GM21515 (cell line): ENCODE data around the gene RAD50.

Experiments
- ATAC-seq: cut with Tn5 transposase; IDR thresholded peaks from one replicate; pipeline ENCODE4 v1.9.1; 2021; ENCODE audit not compliant: unreplicated experiment

Gene RAD50

DNA sequence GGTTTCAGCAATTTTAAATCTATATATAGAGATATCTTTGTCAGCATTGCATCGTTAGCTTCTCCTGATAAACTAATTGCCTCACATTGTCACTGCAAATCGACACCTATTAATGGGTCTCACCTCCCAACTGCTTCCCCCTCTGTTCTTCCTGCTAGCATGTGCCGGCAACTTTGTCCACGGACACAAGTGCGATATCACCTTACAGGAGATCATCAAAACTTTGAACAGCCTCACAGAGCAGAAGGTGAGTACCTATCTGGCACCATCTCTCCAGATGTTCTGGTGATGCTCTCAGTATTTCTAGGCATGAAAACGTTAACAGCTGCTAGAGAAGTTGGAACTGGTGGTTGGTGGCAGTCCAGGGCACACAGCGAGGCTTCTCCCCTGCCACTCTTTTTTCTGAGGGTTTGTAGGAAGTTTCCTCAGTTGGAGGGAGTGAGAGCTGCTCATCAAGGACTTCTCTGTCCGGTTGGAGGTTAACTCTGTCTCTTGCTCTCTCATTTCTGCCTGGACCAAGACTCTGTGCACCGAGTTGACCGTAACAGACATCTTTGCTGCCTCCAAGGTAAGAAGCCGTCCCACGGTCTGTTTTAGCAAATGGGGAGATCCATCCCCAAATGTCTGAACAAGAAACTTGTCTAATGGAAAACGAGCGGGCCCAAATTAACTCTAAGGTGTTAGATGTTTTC is 117.3 kb downstream of the RAD50 start, which contains the start of gene IL4:
Gene IL4 (plus strand): TSS at position 51 of the 692 bp plus-strand sequence. CDS start 62 bp downstream, at position 113.
- ATAC-seq = no peak

DNA sequence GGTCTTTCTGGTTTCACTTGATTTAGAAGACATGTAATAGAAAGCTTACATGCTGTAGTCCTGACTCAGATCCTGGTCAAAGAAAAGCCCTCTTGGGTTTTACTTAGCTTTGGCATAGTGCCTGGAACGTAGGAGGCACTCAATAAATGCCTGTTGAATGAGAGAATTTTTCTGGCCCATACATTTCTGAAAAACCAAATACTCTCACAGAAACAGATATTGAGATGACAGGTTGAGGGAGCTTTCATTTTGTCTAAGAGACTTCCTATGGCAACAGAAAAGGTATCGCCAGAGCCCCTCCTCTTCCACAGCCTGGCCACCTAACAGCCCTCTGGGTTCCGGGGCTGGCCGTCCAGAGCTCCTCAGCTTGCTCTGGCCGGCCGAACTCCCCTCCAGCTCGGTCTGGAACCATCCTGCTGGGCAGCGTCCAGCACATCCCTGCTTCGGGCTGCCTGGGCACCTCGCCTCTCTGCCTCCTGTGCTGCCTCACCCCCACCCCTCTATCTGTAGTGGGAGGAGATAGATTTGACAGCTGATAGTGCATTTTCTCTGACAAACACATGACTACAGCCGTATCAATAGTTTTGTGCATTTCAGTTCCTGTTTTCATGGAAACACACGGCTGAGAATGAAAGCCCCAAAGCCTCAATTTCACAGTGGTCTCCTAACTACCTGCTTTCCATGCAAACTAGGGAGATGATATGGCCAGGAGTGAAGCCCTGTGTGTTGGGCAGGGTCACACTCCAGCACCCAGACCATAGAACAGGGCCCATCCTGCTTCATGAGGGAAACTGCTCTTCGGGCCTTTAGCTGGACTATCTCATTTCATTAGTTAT is 118.1 kb downstream of the RAD50 start:
- ATAC-seq = peak; percentile 86

DNA sequence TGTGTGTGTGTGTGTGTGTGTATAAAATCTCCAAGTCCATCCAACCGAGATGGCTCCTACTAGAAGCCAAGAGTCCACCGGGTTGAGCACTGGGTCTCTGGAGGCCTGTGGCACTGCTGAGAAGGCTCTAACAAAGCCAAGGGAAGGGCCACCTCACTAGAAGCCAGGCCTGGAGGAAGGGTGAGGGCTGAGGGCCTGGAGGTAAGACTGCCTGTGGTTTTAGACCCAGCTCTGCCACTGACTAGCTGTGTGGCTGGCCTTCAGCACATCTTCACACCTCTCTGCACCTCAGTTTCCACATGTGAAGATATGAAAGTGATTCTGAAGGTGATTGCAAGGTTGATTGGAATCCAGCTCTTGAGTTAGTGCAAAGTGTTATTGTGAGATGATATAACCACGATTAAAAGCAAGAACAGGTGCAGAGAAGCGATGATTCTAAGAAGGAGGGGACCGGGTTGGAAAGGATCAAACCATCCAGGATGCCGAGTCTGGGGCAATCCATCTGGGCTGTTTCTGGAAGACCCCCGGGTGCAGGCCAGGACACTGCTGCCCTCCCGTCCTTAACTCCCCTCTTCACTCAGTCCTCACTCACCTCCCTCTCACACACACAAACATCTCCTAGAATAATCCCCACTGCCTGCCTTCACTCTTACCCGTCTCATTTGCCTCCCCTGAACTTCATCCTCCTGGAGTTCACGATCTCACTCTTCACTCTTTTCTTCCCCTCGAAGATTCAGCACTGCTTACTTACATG is 119.3 kb downstream of the RAD50 start:
- no peak for ATAC-seq

DNA sequence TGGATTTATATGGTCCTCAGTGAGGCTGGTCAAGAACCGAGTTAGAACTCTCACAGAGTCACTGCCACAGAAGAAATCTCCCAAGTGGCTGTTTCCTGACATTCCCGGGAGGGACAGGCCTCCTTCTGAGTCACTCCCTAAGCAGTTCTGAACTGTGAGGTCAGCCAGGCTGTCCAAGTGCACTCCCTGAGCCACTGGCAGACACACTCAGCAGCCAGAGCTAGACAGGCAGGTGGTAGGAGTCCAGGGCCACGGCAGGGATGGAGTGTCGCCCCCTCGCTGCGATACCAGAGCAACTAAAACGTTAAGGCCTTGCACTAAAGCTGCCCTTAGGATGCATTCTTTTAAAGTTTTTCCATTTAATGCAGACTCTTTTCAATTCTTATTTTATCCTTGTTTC is 120.4 kb downstream of the RAD50 start:
- no peak for ATAC-seq

DNA sequence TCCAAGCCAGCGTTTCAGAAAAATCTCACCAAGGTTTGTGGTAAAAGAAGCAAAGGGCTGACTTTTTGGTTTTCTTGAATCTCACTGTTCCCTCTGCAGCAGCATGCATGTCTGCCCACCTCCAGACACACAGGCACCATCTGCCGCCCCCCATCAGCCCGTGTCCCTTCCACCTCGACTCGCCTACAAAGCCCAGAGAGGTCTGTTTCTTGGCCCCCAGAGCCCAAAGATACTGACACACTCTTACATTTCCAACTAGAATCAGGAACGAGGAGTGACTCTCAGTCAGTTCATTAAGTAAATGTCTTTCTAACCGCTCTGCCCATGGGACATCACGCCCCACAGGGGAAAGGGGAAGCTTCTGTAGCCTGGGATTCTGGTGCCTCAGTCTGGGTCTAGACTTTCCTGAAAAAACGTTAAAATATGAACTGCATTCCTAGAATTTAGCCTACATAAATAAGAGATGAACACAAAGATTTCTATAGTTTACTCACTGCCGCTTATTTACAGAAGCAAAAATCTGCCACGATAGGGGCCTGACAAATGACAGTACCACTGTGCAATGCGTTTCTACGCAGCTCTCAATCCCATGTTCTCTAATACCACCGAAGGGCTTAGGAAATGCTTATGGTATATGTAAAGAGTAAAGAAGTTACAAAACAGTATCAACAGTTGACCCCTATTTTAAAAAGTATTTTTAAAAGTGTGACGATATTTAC is 121.1 kb downstream of the RAD50 start:
- ATAC-seq = no peak

DNA sequence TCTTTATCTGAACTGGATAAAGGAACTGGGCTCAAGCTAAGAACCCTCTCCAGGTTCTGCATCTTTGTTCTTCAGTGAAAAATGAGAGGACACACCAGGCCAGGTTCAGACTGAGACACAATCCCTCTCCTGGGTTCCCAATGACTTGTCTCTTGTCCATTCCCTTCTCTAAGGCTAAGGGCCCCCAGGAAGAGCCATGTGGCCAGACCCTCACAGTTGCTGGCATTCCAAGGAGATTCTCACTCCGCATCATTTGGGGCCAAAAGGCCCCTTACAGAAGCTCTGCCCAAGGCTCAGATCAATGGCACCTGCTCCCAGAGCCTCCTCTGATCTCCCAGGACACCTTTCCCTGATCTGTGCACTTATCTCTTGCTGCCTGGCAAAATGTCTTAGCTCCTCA is 122.0 kb downstream of the RAD50 start:
- no peak for ATAC-seq

DNA sequence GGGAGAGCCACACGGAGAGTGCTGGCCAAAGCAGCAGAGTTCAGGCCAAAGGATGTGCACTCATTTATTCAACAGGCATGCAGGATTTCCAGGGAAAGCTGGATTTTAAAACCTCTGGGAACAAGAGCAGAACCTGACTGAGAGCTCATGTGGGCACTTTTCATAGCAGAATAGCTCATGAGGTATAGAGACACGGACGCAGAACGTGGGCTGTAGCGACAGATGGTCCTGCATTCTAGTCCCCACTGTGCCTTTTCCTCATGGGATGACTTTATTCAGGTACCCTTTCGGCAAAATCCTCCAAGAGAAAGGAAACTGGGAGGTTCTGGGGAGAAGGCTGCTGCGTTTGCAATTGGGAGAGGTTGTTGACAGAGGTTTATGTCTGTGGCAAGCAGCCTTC is 122.4 kb downstream of the RAD50 start:
- no peak for ATAC-seq

DNA sequence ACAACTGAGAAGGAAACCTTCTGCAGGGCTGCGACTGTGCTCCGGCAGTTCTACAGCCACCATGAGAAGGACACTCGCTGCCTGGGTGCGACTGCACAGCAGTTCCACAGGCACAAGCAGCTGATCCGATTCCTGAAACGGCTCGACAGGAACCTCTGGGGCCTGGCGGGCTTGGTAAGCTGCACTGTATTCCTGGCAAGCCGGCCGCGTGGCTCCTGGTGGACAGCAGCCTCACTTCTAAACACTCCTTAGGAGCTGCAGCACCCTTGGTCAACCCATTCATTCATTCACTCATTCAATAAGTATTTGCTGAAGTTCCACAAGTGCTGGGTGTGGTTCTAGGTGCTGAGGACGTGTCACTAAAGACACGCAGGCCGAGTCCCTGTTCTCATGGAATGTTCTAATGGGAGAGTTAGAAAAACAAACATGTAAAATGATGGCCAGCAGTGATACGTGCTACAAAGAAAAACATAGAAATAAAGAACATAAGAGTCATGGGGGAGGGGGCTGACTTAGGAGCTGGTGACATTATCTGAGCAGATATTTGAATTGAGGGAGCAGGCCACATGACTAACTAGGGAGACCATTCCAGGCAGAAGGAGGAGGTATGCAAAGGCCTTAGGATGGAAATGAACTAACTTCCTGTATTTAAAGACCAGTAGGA is 123.1 kb downstream of the RAD50 start:
- ATAC-seq = no peak

DNA sequence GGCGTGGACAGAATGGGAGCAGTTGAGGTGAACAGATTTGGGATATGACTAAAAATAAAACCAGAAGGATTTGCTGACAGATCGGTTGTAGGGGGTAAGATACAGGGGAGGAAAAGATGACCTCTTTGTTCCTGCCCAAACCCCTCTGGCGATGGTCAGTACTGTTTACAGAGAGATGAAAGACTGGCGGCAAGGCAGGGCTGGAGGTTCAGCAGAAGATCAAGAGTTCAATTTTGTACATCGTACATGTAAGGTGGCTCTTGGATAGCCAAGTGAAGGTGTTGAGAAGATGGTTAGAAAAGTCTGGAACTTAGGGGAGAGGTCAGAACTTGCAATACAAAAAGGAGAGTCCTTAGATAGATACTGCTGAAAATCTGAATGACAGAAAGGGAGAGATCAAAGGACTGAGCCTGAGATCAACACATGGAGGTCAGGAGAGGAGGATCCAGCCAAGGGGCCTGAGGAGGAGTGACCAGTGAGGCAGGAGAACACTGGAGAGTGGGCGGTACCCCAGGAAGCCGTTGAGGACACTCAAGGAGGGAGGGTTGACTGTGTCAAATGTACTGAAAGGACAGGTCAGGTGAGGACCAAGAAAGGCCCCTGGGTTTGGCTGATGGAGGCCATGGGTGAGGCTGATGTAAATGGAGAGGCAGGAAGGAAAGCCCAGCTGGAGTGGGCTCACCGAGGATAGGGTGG is 124.2 kb downstream of the RAD50 start:
- ATAC-seq = no peak

DNA sequence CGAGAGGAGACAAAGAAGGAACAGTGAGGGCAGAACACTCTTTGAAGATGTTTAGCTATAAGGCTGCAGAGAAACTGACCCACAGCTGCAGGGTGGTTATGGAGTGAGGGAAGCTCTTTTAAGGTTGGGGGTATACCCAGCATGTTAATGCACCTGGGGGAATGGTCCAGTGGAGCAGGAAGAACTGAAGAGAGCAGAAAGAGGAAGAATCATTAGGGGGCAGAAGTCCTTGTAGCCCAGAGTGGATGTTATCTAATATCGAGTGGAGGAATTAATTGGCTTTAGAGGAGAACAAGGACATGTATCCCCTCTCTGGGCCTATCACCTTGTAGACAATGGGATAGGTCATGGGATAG is 124.7 kb downstream of the RAD50 start:
- ATAC-seq = no peak

DNA sequence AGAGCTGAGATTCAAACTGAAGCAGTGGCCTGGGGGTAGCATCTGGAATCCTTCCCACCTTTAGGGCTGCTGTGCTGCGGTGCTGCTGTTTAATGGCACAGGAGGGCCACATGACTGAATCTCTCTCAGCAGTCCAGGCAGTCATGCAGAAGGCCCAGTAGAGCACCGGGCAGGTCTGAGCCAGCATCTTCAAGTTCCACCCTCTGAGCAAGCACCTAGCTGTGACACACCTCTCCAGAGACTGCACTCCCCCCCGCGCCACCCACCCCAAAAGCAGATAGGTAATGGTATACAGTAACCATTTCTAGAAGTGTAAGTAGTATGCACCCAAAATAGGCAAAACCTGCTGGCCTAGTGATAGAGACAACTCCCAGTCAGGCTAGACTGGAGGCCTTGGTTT is 125.2 kb downstream of the RAD50 start:
- no peak for ATAC-seq

DNA sequence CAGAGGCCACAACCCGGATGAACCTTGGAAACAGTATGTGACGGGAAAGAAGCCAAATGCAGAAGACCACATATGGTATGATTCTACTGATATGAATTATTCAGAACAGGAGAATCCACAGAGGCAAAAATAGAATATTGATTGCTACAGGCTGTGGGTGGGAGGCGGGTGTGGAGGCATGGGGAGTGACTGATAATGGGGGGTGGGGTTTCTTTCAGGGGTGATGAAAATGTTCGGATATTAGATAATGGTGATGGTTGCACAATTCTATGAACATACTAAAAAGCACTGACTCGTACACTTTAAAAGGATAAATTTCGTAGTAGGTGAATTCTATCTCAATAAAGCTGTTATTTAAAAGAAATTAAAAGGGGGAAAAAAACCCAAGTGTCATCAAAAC is 127.7 kb downstream of the RAD50 start:
- ATAC-seq = no peak

DNA sequence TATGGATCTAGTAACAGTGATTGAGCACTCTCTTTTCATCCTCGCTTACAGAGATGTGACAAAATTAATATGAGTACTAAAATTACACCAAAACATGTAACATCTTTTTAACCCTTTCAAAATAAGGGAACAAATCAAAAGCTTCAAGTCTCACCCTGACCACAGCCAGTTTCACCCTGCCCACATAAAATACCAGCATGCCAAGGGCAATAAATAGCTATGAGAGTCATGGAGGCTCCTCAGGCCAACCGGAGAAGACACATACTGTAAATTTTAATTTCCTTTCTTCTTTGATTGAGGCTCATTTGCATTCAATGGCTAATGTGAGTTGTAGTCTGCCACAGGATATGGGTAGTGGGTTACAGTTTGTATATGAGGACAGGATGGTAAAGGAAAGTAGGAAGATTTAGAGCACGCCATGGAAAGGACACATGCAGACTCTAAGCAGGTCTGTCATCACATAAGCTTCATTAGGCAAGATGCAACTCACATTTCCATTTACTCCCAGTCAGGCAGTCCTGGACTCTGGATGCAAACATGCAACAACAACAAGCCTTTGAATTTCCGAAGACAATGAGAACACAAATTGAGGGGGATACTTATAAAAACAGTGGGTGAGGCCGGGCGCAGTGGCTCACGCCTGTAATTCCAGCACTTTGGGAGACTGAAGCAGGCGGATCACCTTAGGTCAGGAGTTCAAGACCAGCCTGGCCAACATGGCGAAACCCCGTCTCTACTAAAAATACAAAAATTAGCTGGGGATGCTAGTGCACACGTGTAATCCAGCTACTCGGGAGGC is 128.3 kb downstream of the RAD50 start:
- no peak for ATAC-seq

DNA sequence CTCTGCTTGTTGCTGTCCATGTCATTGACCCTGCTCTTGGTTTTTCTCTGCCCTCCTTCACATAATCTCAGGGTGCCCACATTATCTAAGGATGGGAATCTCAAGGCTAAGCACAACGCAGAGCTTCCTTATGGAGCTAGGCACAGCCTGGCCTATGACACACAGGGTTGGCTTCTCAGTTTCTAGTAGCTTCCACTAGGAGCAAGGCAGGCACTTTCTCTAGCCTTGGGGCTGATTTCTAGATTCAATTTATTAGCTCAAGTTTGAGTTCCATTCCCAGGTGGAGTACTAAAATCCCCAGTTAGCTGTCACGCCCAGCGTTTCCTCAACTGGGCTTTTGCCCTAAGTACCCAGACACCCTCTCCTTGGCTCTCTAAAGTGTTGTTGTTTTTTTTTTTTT is 129.4 kb downstream of the RAD50 start:
- ATAC-seq = no peak

DNA sequence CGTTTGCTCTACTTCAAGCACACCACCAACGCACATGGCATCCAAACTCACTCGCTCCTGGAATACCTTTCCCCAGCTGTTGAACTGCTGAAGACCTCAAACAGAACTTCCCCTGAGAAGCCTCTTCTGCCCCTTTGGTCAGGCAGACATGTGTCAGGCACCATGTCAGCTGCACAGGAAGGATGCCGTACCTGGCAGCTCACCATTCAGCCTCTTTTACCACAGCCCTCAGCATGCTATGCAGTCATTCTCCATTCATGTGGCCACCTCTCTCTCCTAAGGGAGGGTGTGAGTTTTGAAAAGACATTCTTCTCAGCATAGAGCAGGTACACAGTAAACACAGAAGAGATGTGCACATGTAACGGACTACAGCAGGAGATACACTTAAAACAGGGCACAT is 131.2 kb downstream of the RAD50 start:
- no peak for ATAC-seq

DNA sequence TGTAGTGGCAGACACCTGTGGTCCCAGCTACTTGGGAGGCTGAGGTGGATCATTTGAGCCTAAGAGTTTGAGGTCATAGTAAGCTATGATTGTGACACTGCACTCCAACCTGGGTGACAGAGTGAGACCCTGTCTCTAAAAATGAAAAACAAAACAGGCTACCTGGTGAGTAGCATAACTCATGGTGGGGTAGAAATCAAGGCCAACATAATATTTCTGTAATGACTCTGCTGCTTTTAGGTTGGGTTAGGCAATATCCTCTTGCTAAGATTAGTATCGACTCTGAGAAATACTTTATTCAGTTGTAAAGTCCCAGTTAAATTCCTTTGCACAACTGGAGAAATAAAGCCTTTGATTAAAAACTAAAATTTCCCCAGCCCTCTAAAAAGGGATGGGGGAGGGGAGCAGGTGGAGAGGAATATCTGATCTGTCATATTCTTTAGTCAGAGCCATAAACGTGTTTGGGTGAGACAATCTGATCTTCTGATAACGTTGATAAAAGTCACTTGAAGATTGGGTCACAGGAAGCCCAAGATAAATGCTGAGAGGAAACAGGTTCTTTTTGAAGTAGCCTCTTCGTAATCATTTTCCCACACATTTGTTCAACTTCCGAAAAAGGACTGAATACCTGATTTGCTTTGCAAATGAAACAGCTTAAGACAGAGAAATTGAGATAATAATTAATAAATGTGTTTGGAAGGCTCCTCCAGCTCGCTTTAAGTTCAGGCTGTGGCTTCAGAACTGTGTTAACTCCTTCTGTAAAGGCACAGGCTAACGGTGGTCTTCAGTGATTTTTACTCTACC is 132.0 kb downstream of the RAD50 start:
- ATAC-seq = no peak

DNA sequence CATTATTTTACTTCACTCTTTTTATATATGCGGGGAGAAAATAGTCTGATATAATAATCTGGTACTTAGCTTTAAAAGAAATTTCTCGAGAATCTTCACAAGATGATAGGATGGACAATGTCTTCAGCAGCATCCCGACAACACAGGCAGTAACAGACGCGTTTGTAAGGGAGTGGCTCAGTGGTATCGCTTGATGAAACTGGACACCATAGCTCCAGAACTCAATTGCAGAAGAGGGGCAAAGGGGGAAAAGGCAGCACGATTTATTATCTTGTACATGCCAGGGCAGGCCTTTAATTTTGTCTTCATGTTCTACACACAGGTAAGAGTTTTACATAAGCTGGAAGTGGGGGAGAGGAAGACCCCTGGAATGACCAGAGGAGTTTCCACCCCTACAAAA is 132.7 kb downstream of the RAD50 start:
- no peak for ATAC-seq

DNA sequence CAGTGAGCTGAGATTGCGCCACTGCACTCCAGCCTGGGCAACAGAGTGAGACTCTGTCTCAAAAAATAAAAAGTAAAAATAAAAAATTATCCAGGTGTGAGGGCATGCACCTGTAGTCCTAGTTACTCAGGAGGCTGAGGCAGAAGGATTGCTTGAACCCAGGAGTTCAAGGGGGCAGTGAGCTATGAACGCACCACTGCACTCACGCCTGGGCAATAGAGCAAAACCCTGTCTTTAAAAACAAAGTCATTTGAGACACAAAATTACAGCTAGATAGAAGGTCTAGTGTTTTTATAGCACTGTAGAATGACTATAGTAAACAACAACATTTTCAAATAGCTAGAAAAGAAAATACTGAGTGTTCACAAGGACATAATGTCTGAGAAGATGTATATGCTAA is 133.4 kb downstream of the RAD50 start:
- no peak for ATAC-seq
